ENCODE measurements around the gene FADS6. TPM values are rescaled to one million over a fixed set of nuclear protein-coding genes. Genes with fewer than 3 reads are reported as not detected.
A peak's percentile ranks its signal among the peaks of the same experiment; 100 is the strongest.

FADS6 gene
- total and polyA plus RNA-seq, 2 of the 13 experiments (the other 11 are each of a cell fraction or from before 2014, with no cell fraction given): 0.11 TPM

DNA sequence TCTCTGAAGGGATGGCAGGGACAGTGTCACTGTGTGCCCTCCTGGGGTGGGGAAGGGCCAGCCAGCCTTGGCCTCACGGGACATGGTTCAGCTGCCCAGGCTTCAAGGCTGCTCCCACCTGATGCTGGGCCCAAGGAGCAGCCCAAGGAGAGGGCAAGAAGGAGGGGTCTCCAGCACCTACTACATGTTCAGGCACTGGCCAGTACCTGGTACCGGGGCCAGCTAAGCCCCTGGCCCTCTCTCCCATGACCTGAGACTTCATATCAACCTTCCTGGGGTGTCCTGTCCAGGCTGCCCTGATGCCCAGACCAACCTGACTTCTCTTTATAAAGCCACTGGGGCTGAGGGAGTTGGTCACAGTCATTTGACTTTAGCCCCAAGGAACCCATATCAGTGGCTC, 28.3 kb upstream of the FADS6 start:
- DNase-seq (ENCODE audit: low spot score) (no peak), FAIRE-seq (no peak), ATAC-seq (no peak)
- no TSS peak for BruUV-seq (replicated peaks)
- no peaks in the 10 kb centered on the region for H3K9me3 ChIP-seq (ENCODE audit: low read length)
- intact Hi-C loops (cut with micrococcal nuclease; ENCODE audit: unreplicated experiment): no loop called here
- peaks cover 31% of the 10 kb centered on the region for H3K4me1 ChIP-seq (ENCODE audit: insufficient read depth, low read length)
- no peak overlapping the region for H3K27ac ChIP-seq (ENCODE audit: extremely low read length, insufficient read depth, low read length)
- POLR2A ChIA-PET: interaction anchor here (0.6 to 1.1 kb wide), 2 partner anchors 48 to 103 kb away, joined by 3 read pairs; no protein-coding TSS in a partner anchor
- no peaks in the 10 kb centered on the region for H3K79me2 ChIP-seq (ENCODE audit: insufficient read depth, low read length)
- H3K4me2 ChIP-seq (ENCODE audit: low read depth, low read length): no peak overlapping the region
- TF ChIP-seq, protein P1, sequence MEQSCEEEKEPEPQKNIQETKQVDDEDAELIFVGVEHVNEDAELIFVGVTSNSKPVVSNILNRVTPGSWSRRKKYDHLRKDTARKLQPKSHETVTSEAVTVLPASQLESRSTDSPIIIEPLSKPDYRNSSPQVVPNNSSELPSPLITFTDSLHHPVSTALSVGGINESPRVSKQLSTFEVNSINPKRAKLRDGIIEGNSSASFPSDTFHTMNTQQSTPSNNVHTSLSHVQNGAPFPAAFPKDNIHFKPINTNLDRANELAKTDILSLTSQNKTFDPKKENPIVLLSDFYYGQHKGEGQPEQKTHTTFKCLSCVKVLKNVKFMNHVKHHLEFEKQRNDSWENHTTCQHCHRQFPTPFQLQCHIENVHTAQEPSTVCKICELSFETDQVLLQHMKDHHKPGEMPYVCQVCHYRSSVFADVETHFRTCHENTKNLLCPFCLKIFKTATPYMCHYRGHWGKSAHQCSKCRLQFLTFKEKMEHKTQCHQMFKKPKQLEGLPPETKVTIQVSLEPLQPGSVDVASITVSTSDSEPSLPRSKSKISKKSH (CRISPR knock-in tag; IDR thresholded peaks at IDR 0.05; ENCODE audit: borderline replicate concordance): no peak
- TF ChIP-seq RFX1 (IDR thresholded peaks at IDR 0.05): no peak
- no peak overlapping the region for H3K9ac ChIP-seq (ENCODE audit: insufficient read depth, low read depth, low read length)
- no peaks in the 10 kb centered on the region for H3K36me3 ChIP-seq (replicated peaks in 1 of 2; ENCODE audit: control insufficient read depth in 1 of 2, insufficient read depth in 2 of 2, low read length in 2 of 2)
- in situ Hi-C loops (cut with HindIII; ENCODE audit: extremely low pct_ligation_motif_present, low pct_unique_long_range_greater_than_20kb): loop anchor here (5.0 kb wide), 1 partner anchor 36 kb away; no protein-coding TSS in a partner anchor
- WGBS (ENCODE audit: low lambda C conversion rate): no CpG with 5 or more reads among the region's 2 CpGs
- no peaks in the 10 kb centered on the region for H4K20me1 ChIP-seq (ENCODE audit: insufficient read depth, low read length)
- CTCF ChIA-PET (ENCODE audit: low intra/inter-chr PET ratio, low total read pairs): interaction anchor here (3.2 to 3.4 kb wide), 2 partner anchors 36 to 39 kb away, joined by 23 to 32 read pairs; no protein-coding TSS in a partner anchor
- peaks cover 23 to 73% of the 10 kb centered on the region in 2 experiments for H3K27me3 ChIP-seq (ENCODE audit: control insufficient read depth in 1 of 2, insufficient read depth in 2 of 2, low read length in 2 of 2)
- H2AFZ ChIP-seq (ENCODE audit: low read length): no peak overlapping the region
- no peak overlapping the region for H3K4me3 ChIP-seq (replicated peaks in 1 of 3; ENCODE audit: insufficient read depth in 1 of 3, low read depth in 2 of 3, low read length in 3 of 3)

DNA sequence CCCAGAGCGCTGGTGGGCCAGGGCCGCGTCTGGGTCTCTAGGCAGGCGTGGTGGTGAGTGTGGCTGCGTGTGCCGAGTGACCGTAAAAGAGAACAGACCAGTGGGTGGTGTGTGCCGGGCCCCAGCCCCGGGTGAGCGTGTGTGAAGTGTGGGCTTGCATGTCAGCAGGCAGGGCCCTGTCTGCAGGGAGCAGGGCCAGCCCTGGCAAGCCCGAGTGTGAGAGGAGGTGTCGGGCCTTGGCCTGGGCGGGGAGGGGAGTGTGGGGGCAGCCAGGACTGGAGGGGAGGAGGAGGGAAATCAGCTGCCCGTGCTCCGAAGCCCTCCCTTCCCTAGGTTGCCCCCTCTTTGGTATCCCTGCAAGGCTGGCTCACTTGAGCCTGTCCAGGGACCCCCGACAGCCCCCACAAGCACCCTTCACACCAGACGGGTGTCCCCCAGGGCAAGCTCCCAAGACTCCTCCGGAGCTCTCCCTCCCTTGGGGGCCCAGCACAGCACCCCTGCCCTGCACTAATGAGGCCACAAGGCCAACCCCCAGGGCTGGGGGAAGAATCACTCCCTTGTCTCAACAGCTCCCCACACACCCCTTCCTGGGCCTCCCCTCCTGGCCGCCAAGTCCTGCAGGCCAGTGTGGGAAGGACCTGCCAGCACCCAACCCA, 27.7 kb upstream of the FADS6 start:
- no peaks in the 10 kb centered on the region for H3K9me3 ChIP-seq (ENCODE audit: low read length)
- ChIA-PET CTCF (ENCODE audit: low intra/inter-chr PET ratio, low total read pairs) (interaction anchor here (2.3 to 3.2 kb wide), 2 partner anchors 36 to 40 kb away, joined by 9 to 23 read pairs; no protein-coding TSS in a partner anchor), POLR2A (interaction anchor here (0.6 to 1.1 kb wide), 4 partner anchors 48 to 145 kb away, joined by 3 to 4 read pairs (median 3); partner anchors contain the start of gene NAT9)
- BruUV-seq (replicated peaks): no TSS peak
- WGBS (ENCODE audit: low lambda C conversion rate): 35% methylated on average over 18 of the region's 19 CpGs
- H3K27me3 ChIP-seq (ENCODE audit: control insufficient read depth in 1 of 2, insufficient read depth in 2 of 2, low read length in 2 of 2): peaks cover 23 to 76% of the 10 kb centered on the region in 2 experiments
- no peak overlapping the region for H3K4me2 ChIP-seq (ENCODE audit: low read depth, low read length)
- in situ Hi-C loops (cut with HindIII; ENCODE audit: extremely low pct_ligation_motif_present, low pct_unique_long_range_greater_than_20kb): loop anchor here (5.0 kb wide), 1 partner anchor 36 kb away; no protein-coding TSS in a partner anchor
- H3K4me1 ChIP-seq (ENCODE audit: insufficient read depth, low read length): peaks cover 31% of the 10 kb centered on the region
- H3K27ac ChIP-seq (ENCODE audit: extremely low read length, insufficient read depth, low read length): no peak overlapping the region
- H3K36me3 ChIP-seq (replicated peaks in 1 of 2; ENCODE audit: control insufficient read depth in 1 of 2, insufficient read depth in 2 of 2, low read length in 2 of 2): no peaks in the 10 kb centered on the region
- intact Hi-C loops (cut with micrococcal nuclease; ENCODE audit: unreplicated experiment): no loop called here
- H3K9ac ChIP-seq (ENCODE audit: insufficient read depth, low read depth, low read length): no peak overlapping the region
- ATAC-seq: 0 out of 3 replicates have a peak, but pooled peaks have one; percentile 2
- FAIRE-seq: no peak
- no peak for TF ChIP-seq FOSL1 (CRISPR knock-in tag; IDR thresholded peaks at IDR 0.05; ENCODE audit: borderline replicate concordance)
- no peak for TF ChIP-seq ZMYM2 (CRISPR knock-in tag; IDR thresholded peaks at IDR 0.05)
- no peak for TF ChIP-seq SRSF4 (IDR thresholded peaks at IDR 0.05; ENCODE audit: low read depth, low read length, poor library complexity, severe bottlenecking)
- TF ChIP-seq RBFOX2 (IDR thresholded peaks at IDR 0.05; ENCODE audit: low read depth, low read length): no peak
- TF ChIP-seq PCBP1 (IDR thresholded peaks at IDR 0.05; ENCODE audit: borderline replicate concordance, low read depth, low read length): 0 out of 2 replicates have a peak, but pooled peaks have one; percentile 16
- TF ChIP-seq ZNF556 (CRISPR knock-in tag; IDR thresholded peaks at IDR 0.05; ENCODE audit: borderline replicate concordance): no peak
- no peak for TF ChIP-seq MYNN (CRISPR knock-in tag; IDR thresholded peaks at IDR 0.05; ENCODE audit: low read depth)
- H2AFZ ChIP-seq (ENCODE audit: low read length): no peak overlapping the region
- H4K20me1 ChIP-seq (ENCODE audit: insufficient read depth, low read length): no peaks in the 10 kb centered on the region
- no peaks in the 10 kb centered on the region for H3K79me2 ChIP-seq (ENCODE audit: insufficient read depth, low read length)
- no peak for DNase-seq (ENCODE audit: low spot score)
- no peak overlapping the region for H3K4me3 ChIP-seq (replicated peaks in 1 of 3; ENCODE audit: insufficient read depth in 1 of 3, low read depth in 2 of 3, low read length in 3 of 3)
